ENCODE results near the gene GLDN. TPM values are rescaled to one million over a fixed set of nuclear protein-coding genes. Genes with fewer than 3 reads are reported as not detected.

GLDN gene
- total RNA-seq, 1 donor from 2014 or later: 3.4 TPM

- no peaks in the 10 kb centered on the region for H3K9me3 ChIP-seq
- H3K4me1 ChIP-seq: peaks cover 13 to 35% of the 10 kb centered on the region in 2 donors
- H3K27me3 ChIP-seq: no peaks in the 10 kb centered on the region
- no peak within 1 kb of the TSS for H3K4me3 ChIP-seq
- no peaks in the 10 kb centered on the region for H3K36me3 ChIP-seq
- intact Hi-C loops (cut with DNase I): loop anchor here (5.0 kb wide), 2 partner anchors 44 to 176 kb away; no protein-coding TSS in a partner anchor
- no peak for DNase-seq (ENCODE audit: low spot score in 2 of 2)
- TF ChIP-seq CTCF (IDR thresholded peaks at IDR 0.05): no peak
- peak within 1 kb of the TSS; percentile 62 to 77 for H3K27ac ChIP-seq
Measured at GRCh38 chr15:51338496-51338895, 3.0 kb upstream of the GLDN start, which contains the start of gene CYP19A1. Gene CYP19A1 (minus strand): TSS chr15:51338596. CDS start chr15:51242912, 95,684 bp downstream.

- intact Hi-C loops (cut with DNase I): no loop called here
- no peak for DNase-seq (ENCODE audit: low spot score in 2 of 2)
- H3K27ac ChIP-seq: peak overlapping the region; percentile 91 to 94
- no peaks in the 10 kb centered on the region for H3K9me3 ChIP-seq
- no peaks in the 10 kb centered on the region for H3K36me3 ChIP-seq
- H3K27me3 ChIP-seq: no peaks in the 10 kb centered on the region
- peaks cover 0 to 8% of the 10 kb centered on the region in 2 donors for H3K4me1 ChIP-seq
- peak overlapping the region; percentile 69 to 77 for H3K4me3 ChIP-seq
- no peak for TF ChIP-seq CTCF (IDR thresholded peaks at IDR 0.05)
Measured at GRCh38 chr15:51342227-51342999, 958 bp downstream of the GLDN start.

- no peaks in the 10 kb centered on the region for H3K27me3 ChIP-seq
- H3K4me1 ChIP-seq: peaks cover 0 to 13% of the 10 kb centered on the region in 2 donors
- peak overlapping the region; percentile 33 to 39 for H3K27ac ChIP-seq
- no peaks in the 10 kb centered on the region for H3K9me3 ChIP-seq
- no peak for TF ChIP-seq CTCF (IDR thresholded peaks at IDR 0.05)
- no peaks in the 10 kb centered on the region for H3K36me3 ChIP-seq
- intact Hi-C loops (cut with DNase I): no loop called here
- H3K4me3 ChIP-seq: no peak overlapping the region
- DNase-seq (ENCODE audit: low spot score in 2 of 2): no peak
Measured at GRCh38 chr15:51343466-51343865, 2.0 kb downstream of the GLDN start.

GRCh38 chr15:51346136-51346535 is 4.7 kb downstream of the GLDN start:
- Histone ChIP-seq H3K36me3 (no peaks in the 10 kb centered on the region), H3K4me3 (no peak overlapping the region), H3K4me1 (peaks cover 4 to 27% of the 10 kb centered on the region in 2 donors), H3K9me3 (no peaks in the 10 kb centered on the region), H3K27ac (peak overlapping the region in 1 of 2 donors; percentile 80), H3K27me3 (no peaks in the 10 kb centered on the region)
- no peak for DNase-seq (ENCODE audit: low spot score in 2 of 2)
- no peak for TF ChIP-seq CTCF (IDR thresholded peaks at IDR 0.05)
- intact Hi-C loops (cut with DNase I): loop anchor here (5.0 kb wide), 1 partner anchor 39 kb away; no protein-coding TSS in a partner anchor

GRCh38 chr15:51348688-51349087 is 7.2 kb downstream of the GLDN start:
- DNase-seq (ENCODE audit: low spot score in 2 of 2): no peak
- Histone ChIP-seq H3K36me3 (no peaks in the 10 kb centered on the region), H3K4me1 (peaks cover 4 to 25% of the 10 kb centered on the region in 2 donors), H3K4me3 (peak overlapping the region in 1 of 2 donors; percentile 42), H3K27ac (peak overlapping the region; percentile 70 to 80), H3K9me3 (no peaks in the 10 kb centered on the region), H3K27me3 (no peaks in the 10 kb centered on the region)
- intact Hi-C loops (cut with DNase I): loop anchor here (5.0 kb wide), 1 partner anchor 41 kb away; no protein-coding TSS in a partner anchor
- no peak for TF ChIP-seq CTCF (IDR thresholded peaks at IDR 0.05)

Data from ascending aorta (tissue), 2 donors.